HCT116 (cell line): Measurements from ENCODE around the gene CRYZ.

Source experiments
- CBX3 ChIP-seq: IDR thresholded peaks from 2 replicates; pipeline ENCODE4 v1.6.1; 2012; ENCODE audit warnings: low read depth
- EZH2 ChIP-seq: fragments of 200-600 bp; sonication (generic); IDR thresholded peaks from 2 replicates; pipeline ENCODE4 v1.6.1; 2017; ENCODE audit warnings: antibody characterized with exemption, mixed run types
- POLR2A ChIP-seq: IDR thresholded peaks from 2 replicates; pipeline ENCODE4 v1.7.0; 2011; ENCODE audit warnings: borderline replicate concordance; ENCODE audit not compliant: insufficient read depth, insufficient read length; ENCODE audit errors: extremely low read depth
- POLR2AphosphoS5 ChIP-seq: IDR thresholded peaks from 2 replicates; pipeline ENCODE4 v1.6.1; 2011; ENCODE audit warnings: mild to moderate bottlenecking, low read depth, low read length, moderate library complexity
- RAD21 ChIP-seq: IDR thresholded peaks from 2 replicates; pipeline ENCODE4 v1.6.1; 2012; ENCODE audit warnings: low read depth, mild to moderate bottlenecking
- SRF ChIP-seq: IDR thresholded peaks from 2 replicates; pipeline ENCODE4 v1.6.1; 2012; ENCODE audit warnings: low read depth
- ZFX ChIP-seq: fragments of 450-650 bp; IDR thresholded peaks from 2 replicates; pipeline ENCODE4 v1.6.1; 2017
- ZNF274 ChIP-seq: fragments of 200-500 bp; sonication (Bioruptor generic); IDR thresholded peaks from 2 replicates; pipeline ENCODE4 v1.6.1; 2014; ENCODE audit warnings: mild to moderate bottlenecking, low read depth, low read length, inconsistent platforms
- TF ChIP-seq, protein P1 (sequence below), 3 experiments: fragments of 200-600 bp in 1 of 3; sonication (generic) in 1 of 3; IDR thresholded peaks in 2 of 3; conservative IDR thresholded peaks in 1 of 3; 2 replicates each; pipeline ENCODE4 v1.5.1; 2012 to 2017; ENCODE audit warnings: low read depth in 2 of 3, low read length in 2 of 3, antibody characterized with exemption in 1 of 3, borderline replicate concordance in 1 of 3, control low read depth in 1 of 3, mild to moderate bottlenecking in 1 of 3, mixed read lengths in 1 of 3, mixed run types in 1 of 3, moderate library complexity in 1 of 3; ENCODE audit not compliant: insufficient read depth in 1 of 3
- TF ChIP-seq, protein P2 (sequence below): IDR thresholded peaks from 2 replicates; pipeline ENCODE4 v1.6.1; 2012

DNA sequence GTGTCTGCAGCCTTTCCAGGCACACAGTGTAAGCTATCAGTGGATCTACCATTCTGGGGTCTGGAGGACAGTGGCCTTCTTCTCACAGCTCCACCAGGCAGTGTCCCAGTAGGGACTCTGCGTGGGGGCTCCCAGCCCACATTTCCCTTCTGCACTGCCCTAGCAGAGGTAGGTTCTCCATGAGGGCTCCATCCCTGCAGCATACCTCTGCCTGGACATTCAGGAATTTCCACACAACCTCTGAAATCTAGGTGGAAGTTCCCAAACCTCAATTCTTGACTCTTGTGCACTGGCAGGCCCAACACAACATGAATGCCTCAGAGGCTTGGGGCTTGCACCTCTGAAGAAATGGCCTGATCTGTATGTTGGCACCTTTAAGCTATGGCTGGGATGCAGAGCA, 6.8 kb downstream of the CRYZ start:
- TF ChIP-seq, protein P1, sequence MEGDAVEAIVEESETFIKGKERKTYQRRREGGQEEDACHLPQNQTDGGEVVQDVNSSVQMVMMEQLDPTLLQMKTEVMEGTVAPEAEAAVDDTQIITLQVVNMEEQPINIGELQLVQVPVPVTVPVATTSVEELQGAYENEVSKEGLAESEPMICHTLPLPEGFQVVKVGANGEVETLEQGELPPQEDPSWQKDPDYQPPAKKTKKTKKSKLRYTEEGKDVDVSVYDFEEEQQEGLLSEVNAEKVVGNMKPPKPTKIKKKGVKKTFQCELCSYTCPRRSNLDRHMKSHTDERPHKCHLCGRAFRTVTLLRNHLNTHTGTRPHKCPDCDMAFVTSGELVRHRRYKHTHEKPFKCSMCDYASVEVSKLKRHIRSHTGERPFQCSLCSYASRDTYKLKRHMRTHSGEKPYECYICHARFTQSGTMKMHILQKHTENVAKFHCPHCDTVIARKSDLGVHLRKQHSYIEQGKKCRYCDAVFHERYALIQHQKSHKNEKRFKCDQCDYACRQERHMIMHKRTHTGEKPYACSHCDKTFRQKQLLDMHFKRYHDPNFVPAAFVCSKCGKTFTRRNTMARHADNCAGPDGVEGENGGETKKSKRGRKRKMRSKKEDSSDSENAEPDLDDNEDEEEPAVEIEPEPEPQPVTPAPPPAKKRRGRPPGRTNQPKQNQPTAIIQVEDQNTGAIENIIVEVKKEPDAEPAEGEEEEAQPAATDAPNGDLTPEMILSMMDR (IDR thresholded peaks at IDR 0.05 in 2 of 3, conservative IDR thresholded peaks at IDR 0.05 in 1 of 3; ENCODE audit: borderline replicate concordance in 1 of 3, insufficient read depth in 1 of 3, low read depth in 2 of 3, low read length in 2 of 3) = no peak
- TF ChIP-seq EZH2 = no peak
- no peak for TF ChIP-seq POLR2AphosphoS5
- TF ChIP-seq POLR2A = no peak
- TF ChIP-seq ZFX = no peak
- no peak for TF ChIP-seq SRF
- no peak for TF ChIP-seq CBX3
- TF ChIP-seq RAD21 = no peak
- no peak for TF ChIP-seq ZNF274
- TF ChIP-seq, protein P2, sequence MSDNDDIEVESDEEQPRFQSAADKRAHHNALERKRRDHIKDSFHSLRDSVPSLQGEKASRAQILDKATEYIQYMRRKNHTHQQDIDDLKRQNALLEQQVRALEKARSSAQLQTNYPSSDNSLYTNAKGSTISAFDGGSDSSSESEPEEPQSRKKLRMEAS = no peak
